Measurements from ENCODE around the gene TEKT1. TPM values are rescaled to one million over a fixed set of nuclear protein-coding genes. Genes with fewer than 3 reads are reported as not detected.
A peak's percentile ranks its signal among the peaks of the same experiment; 100 is the strongest.
"Not testable (repeated sequence)": the region's sequence is repeated elsewhere in the genome, so short reads cannot be mapped to it uniquely, and the experiment has no call there.

TEKT1 gene
- polyA plus RNA-seq, 2 of the 4 experiments (the other 2 are of a cell fraction) = not detected

GRCh38 chr17:6780886-6781285 lies 50.6 kb downstream of the TEKT1 start (continued):
- TF ChIP-seq RNF2 (IDR thresholded peaks at IDR 0.05; ENCODE audit: borderline replicate concordance, low read depth) = no peak
- no peak for TF ChIP-seq HEYL (CRISPR knock-in tag; IDR thresholded peaks at IDR 0.05)
- no peak for TF ChIP-seq HES2 (IDR thresholded peaks at IDR 0.05)

GRCh38 chr17:6780001-6780400 lies 51.5 kb downstream of the TEKT1 start:
- WGBS (ENCODE audit: missing lambda C conversion rate) = 18% methylated on average over 8 of the region's 8 CpGs
- H3K27ac ChIP-seq = no peak overlapping the region
- H3K4me2 ChIP-seq = no peak overlapping the region
- no peaks in the 10 kb centered on the region for H3K4me1 ChIP-seq
- no peak for ATAC-seq
- peaks cover 7% of the 10 kb centered on the region for H3K9me3 ChIP-seq
- no peak for DNase-seq (ENCODE audit: low read depth in 1 of 2, low spot score in 1 of 2)
- TF ChIP-seq EHMT2 (IDR thresholded peaks at IDR 0.05; ENCODE audit: low read depth) = no peak
- no peak for TF ChIP-seq ZC3H11A (IDR thresholded peaks at IDR 0.05)
- no peak for TF ChIP-seq RFX5 (IDR thresholded peaks at IDR 0.05)
- TF ChIP-seq CTCF (IDR thresholded peaks at IDR 0.05) = no peak
- no peak for TF ChIP-seq TFCP2L1 (CRISPR knock-in tag; IDR thresholded peaks at IDR 0.05)
- ChIA-PET CTCF (interaction anchor here (0.7 to 1.6 kb wide), 3 partner anchors 11 to 358 kb away, joined by 3 to 6 read pairs (median 4); no protein-coding TSS in a partner anchor), POLR2A (no interaction called here)
- FAIRE-seq = no peak
- no peak overlapping the region for H3K4me3 ChIP-seq

GRCh38 chr17:6779411-6779810 lies 52.1 kb downstream of the TEKT1 start:
- no peak for TF ChIP-seq NR3C1 (IDR thresholded peaks at IDR 0.05)
- ATAC-seq = no peak; a peak in 1 of 6 replicates
- ChIA-PET CTCF (interaction anchor here (0.7 to 1.3 kb wide), 2 partner anchors 242 to 358 kb away, joined by 3 to 4 read pairs; no protein-coding TSS in a partner anchor), POLR2A (no interaction called here)
- DNase-seq (ENCODE audit: low read depth in 1 of 2, low spot score in 1 of 2) = no peak
- no peak for FAIRE-seq
- H3K4me2 ChIP-seq = no peak overlapping the region
- peaks cover 7% of the 10 kb centered on the region; the same call in 2 of the 3 replicates for H3K9me3 ChIP-seq
- H3K27ac ChIP-seq = no peak overlapping the region
- no peak overlapping the region for H3K4me3 ChIP-seq
- no peaks in the 10 kb centered on the region for H3K4me1 ChIP-seq
- 6% methylated on average over 2 of the region's 2 CpGs for WGBS (ENCODE audit: missing lambda C conversion rate)

GRCh38 chr17:6775871-6776405 lies 55.6 kb downstream of the TEKT1 start, which contains the start of gene FBXO39:
FBXO39 (plus strand) TSS chr17:6776215; CDS start chr17:6779869, 3,654 bp downstream.
- peak within 1 kb of the TSS; percentile 58 for H3K4me2 ChIP-seq
- H3K27ac ChIP-seq = no peak within 1 kb of the TSS
- H3K4me1 ChIP-seq = no peaks in the 10 kb centered on the region
- DNase-seq (ENCODE audit: low read depth in 1 of 2, low spot score in 1 of 2) (no peak), FAIRE-seq (no peak), ATAC-seq (peak; percentile 49 to 67; a peak in 4 of 6 replicates)
- ChIA-PET POLR2A (no interaction called here), CTCF (interaction anchor here (1.2 to 2.5 kb wide), 3 partner anchors 11 to 26 kb away, joined by 3 to 5 read pairs (median 4); no protein-coding TSS in a partner anchor)
- peak within 1 kb of the TSS; percentile 17; the same call in 1 of the 3 replicates for H3K4me3 ChIP-seq
- 29% methylated on average over 32 of the region's 49 CpGs for WGBS (ENCODE audit: missing lambda C conversion rate)
- no peak for TF ChIP-seq RFX5 (IDR thresholded peaks at IDR 0.05)
- TF ChIP-seq HOXB5 (CRISPR knock-in tag; IDR thresholded peaks at IDR 0.05) = no peak
- TF ChIP-seq CBX2 (IDR thresholded peaks at IDR 0.05; ENCODE audit: borderline replicate concordance, low read depth) = no peak
- no peak for TF ChIP-seq MAZ (IDR thresholded peaks at IDR 0.05; ENCODE audit: borderline replicate concordance, low read depth, low read length)
- no peak for TF ChIP-seq GATA3 (IDR thresholded peaks at IDR 0.05; ENCODE audit: borderline replicate concordance)
- H3K9me3 ChIP-seq = peaks cover 18% of the 10 kb centered on the region

GRCh38 chr17:6774906-6775305 lies 56.6 kb downstream of the TEKT1 start:
- DNase-seq (ENCODE audit: low read depth in 1 of 2, low spot score in 1 of 2); H3K4me1 ChIP-seq; H3K4me2 ChIP-seq; H3K27ac ChIP-seq; H3K4me3 ChIP-seq; ATAC-seq; FAIRE-seq; POLR2A ChIA-PET: not testable (repeated sequence)
- 58% methylated on average over 8 of the region's 8 CpGs for WGBS (ENCODE audit: missing lambda C conversion rate)
- CTCF ChIA-PET = interaction anchor here (0.6 kb wide), 1 partner anchor 249 kb away, joined by 3 read pairs; no protein-coding TSS in a partner anchor
- H3K9me3 ChIP-seq = peaks cover 18% of the 10 kb centered on the region

Data from A549 (cell line).